Endodermal cell (in vitro differentiated cells): ENCODE measurements around the gene TMA16. TPM values are rescaled to one million over a fixed set of nuclear protein-coding genes. Genes with fewer than 3 reads are reported as not detected.

ENCODE experiments used
- DNase-seq: peaks from one replicate; pipeline ENCODE4 v3.0.0-alpha.2; 2017
- H3K27ac ChIP-seq: 2 replicates; pipeline ENCODE4 v1.5.1; 2013; ENCODE audit warnings: mild to moderate bottlenecking, low read depth, low read length, moderate library complexity
- H3K27me3 ChIP-seq: 2 replicates; pipeline ENCODE4 v1.6.1; 2013; ENCODE audit warnings: mild to moderate bottlenecking, low read length, moderate library complexity; ENCODE audit not compliant: insufficient read depth, control insufficient read depth, poor library complexity, severe bottlenecking
- H3K36me3 ChIP-seq: 2 replicates; pipeline ENCODE4 v1.7.0; 2013; ENCODE audit warnings: mild to moderate bottlenecking, low read length, moderate library complexity; ENCODE audit not compliant: control insufficient read depth, insufficient read depth
- H3K4me1 ChIP-seq: one replicate; pipeline ENCODE4 v1.7.0; 2013; ENCODE audit warnings: low read length; ENCODE audit not compliant: control insufficient read depth, insufficient read depth
- H3K4me3 ChIP-seq: 2 replicates; pipeline ENCODE4 v1.5.1; 2013; ENCODE audit warnings: mild to moderate bottlenecking, low read length, moderate library complexity
- H3K9ac ChIP-seq: 2 replicates; pipeline ENCODE4 v1.6.1; 2013; ENCODE audit warnings: mild to moderate bottlenecking, low read length, moderate library complexity; ENCODE audit not compliant: poor library complexity, severe bottlenecking; ENCODE audit errors: extremely low read depth
- H3K9me3 ChIP-seq: 2 replicates; pipeline ENCODE4 v1.6.1; 2013; ENCODE audit warnings: mild to moderate bottlenecking, low read length, moderate library complexity; ENCODE audit not compliant: control insufficient read depth
- H3K27ac Mint-ChIP-seq: 2 replicates; pipeline ENCODE4 v1.8.0; 2020; ENCODE audit warnings: mixed read lengths
- H3K27me3 Mint-ChIP-seq: 2 replicates; pipeline ENCODE4 v1.8.0; 2021; ENCODE audit warnings: mild to moderate bottlenecking, mixed read lengths; ENCODE audit not compliant: insufficient read depth
- H3K36me3 Mint-ChIP-seq: 2 replicates; pipeline ENCODE4 v1.8.0; 2020; ENCODE audit warnings: low read depth, mixed read lengths
- H3K4me1 Mint-ChIP-seq: 2 replicates; pipeline ENCODE4 v1.8.0; 2020; ENCODE audit warnings: mixed read lengths
- H3K4me3 Mint-ChIP-seq: 2 replicates; pipeline ENCODE4 v1.8.0; 2020; ENCODE audit warnings: mild to moderate bottlenecking, moderate library complexity, mixed read lengths
- H3K9me3 Mint-ChIP-seq: 2 replicates; pipeline ENCODE4 v1.8.0; 2020; ENCODE audit warnings: mild to moderate bottlenecking, mixed read lengths
- CTCF ChIP-seq: fragments of 200-600 bp; sonication (generic); conservative IDR thresholded peaks from 2 replicates; pipeline ENCODE4 v1.5.0; 2021; ENCODE audit warnings: antibody characterized with exemption, mild to moderate bottlenecking
- WGBS, 2 experiments: methylation state at CpG; one replicate each; pipeline versions ENCODE4 v1.1.5 to v1.1.7; 2013; ENCODE audit warnings: missing lambda C conversion rate in 2 of 2, mixed read lengths in 1 of 2; ENCODE audit not compliant: insufficient coverage in 1 of 2, insufficient read length in 1 of 2; 5-methylcytosine and 5-hydroxymethylcytosine counted together
- total RNA-seq, 2 donors: library from RNA; stranded (reverse); fragmentation: NEBNext Ultra II Directional in 1 of 2; extraction: Animal tissue kit (Norgen Biotek cat#: 25700) in 1 of 2; gene quantifications; 2 replicates in 1 of 2; 3 replicates in 1 of 2; pipeline ENCODE4 v1.2.1, GENCODE V29; 2021

TMA16 gene
- total RNA-seq, 2 donors from 2014 or later, result 54.7 to 68.8 TPM

GRCh38 chr4:163448540-163449203 is 45.8 kb upstream of the TMA16 start:
- peaks cover 24% of the 10 kb centered on the region for H3K4me1 Mint-ChIP-seq
- no peak for TF ChIP-seq CTCF
- H3K27ac Mint-ChIP-seq, result no peak overlapping the region
- no peaks in the 10 kb centered on the region for H3K36me3 ChIP-seq
- H3K9ac ChIP-seq, result no peak overlapping the region
- peaks cover 6% of the 10 kb centered on the region for H3K4me1 ChIP-seq
- no peak overlapping the region for H3K4me3 ChIP-seq
- no peaks in the 10 kb centered on the region for H3K27me3 ChIP-seq
- H3K9me3 ChIP-seq, result no peaks in the 10 kb centered on the region
- no peak for DNase-seq
- no peaks in the 10 kb centered on the region for H3K27me3 Mint-ChIP-seq
- WGBS, 2 experiments, result 84 to 86% methylated on average over 6 of the region's 6 CpGs
- H3K9me3 Mint-ChIP-seq, result no peaks in the 10 kb centered on the region
- no peaks in the 10 kb centered on the region for H3K36me3 Mint-ChIP-seq
- no peak overlapping the region for H3K27ac ChIP-seq
- H3K4me3 Mint-ChIP-seq, result no peak overlapping the region

- 91 to 97% methylated on average over 4 of the region's 5 CpGs for WGBS, 2 experiments
- DNase-seq, result no peak
- H3K4me3 Mint-ChIP-seq, result no peak overlapping the region
- no peaks in the 10 kb centered on the region for H3K4me1 Mint-ChIP-seq
- H3K9me3 ChIP-seq, result no peaks in the 10 kb centered on the region
- no peaks in the 10 kb centered on the region for H3K36me3 Mint-ChIP-seq
- H3K27ac ChIP-seq, result no peak overlapping the region
- no peaks in the 10 kb centered on the region for H3K4me1 ChIP-seq
- H3K36me3 ChIP-seq, result no peaks in the 10 kb centered on the region
- H3K4me3 ChIP-seq, result no peak overlapping the region
- no peak overlapping the region for H3K27ac Mint-ChIP-seq
- H3K27me3 ChIP-seq, result no peaks in the 10 kb centered on the region
- H3K9ac ChIP-seq, result no peak overlapping the region
- H3K27me3 Mint-ChIP-seq, result no peaks in the 10 kb centered on the region
- no peak for TF ChIP-seq CTCF
- no peaks in the 10 kb centered on the region for H3K9me3 Mint-ChIP-seq
These were observed 31.9 kb upstream of the TMA16 start for GRCh38 chr4:163462556-163462955.

GRCh38 chr4:163467082-163467770 is 27.3 kb upstream of the TMA16 start:
- H3K4me1 Mint-ChIP-seq, result no peaks in the 10 kb centered on the region
- WGBS, 2 experiments, result 94 to 100% methylated on average over 2 to 4 of the region's 4 CpGs

More at GRCh38 chr4:163467082-163467770, 27.3 kb upstream of the TMA16 start:
- no peak for DNase-seq
- Mint-ChIP-seq H3K27ac (no peak overlapping the region), H3K4me3 (no peak overlapping the region), H3K36me3 (no peaks in the 10 kb centered on the region), H3K9me3 (no peaks in the 10 kb centered on the region), H3K27me3 (no peaks in the 10 kb centered on the region)
- H3K4me3 ChIP-seq, result no peak overlapping the region
- H3K36me3 ChIP-seq, result no peaks in the 10 kb centered on the region
- no peaks in the 10 kb centered on the region for H3K4me1 ChIP-seq
- no peaks in the 10 kb centered on the region for H3K27me3 ChIP-seq
- H3K9ac ChIP-seq, result no peak overlapping the region
- no peak overlapping the region for H3K27ac ChIP-seq
- H3K9me3 ChIP-seq, result no peaks in the 10 kb centered on the region
- TF ChIP-seq CTCF, result no peak
